Tibial nerve (tissue), 4 donors: ENCODE measurements around the gene AGAP9.

ENCODE experiments used
- CTCF ChIP-seq, 5 experiments: fragments of 200-600 bp in 3 of 5; fragments of 450-650 bp in 2 of 5; sonication (generic) in 3 of 5; IDR thresholded peaks; one replicate each; pipeline ENCODE4 v1.5.1; 2016 to 2019; ENCODE audit warnings: antibody characterized with exemption in 5 of 5, mild to moderate bottlenecking in 3 of 5, moderate library complexity in 2 of 5
- EP300 ChIP-seq, 2 donors: sonication (generic); formaldehyde crosslinking; IDR thresholded peaks; one replicate each; pipeline ENCODE4 v1.6.1; 2017; ENCODE audit warnings: antibody characterized with exemption in 2 of 2, mild to moderate bottlenecking in 1 of 2
- POLR2A ChIP-seq, 2 donors: fragments of 450-650 bp; IDR thresholded peaks; one replicate each; pipeline ENCODE4 v1.6.1; 2017; ENCODE audit warnings: antibody characterized with exemption in 2 of 2, mild to moderate bottlenecking in 2 of 2, moderate library complexity in 2 of 2

- TF ChIP-seq CTCF (IDR thresholded peaks at IDR 0.05) (no peak), POLR2A (IDR thresholded peaks at IDR 0.05) (no peak), EP300 (IDR thresholded peaks at IDR 0.05) (no peak)
These were observed 65.6 kb downstream of the AGAP9 start for GRCh38 chr10:47457826-47458225.
